Mucosa of descending colon (tissue), 3 donors: ENCODE measurements around the gene UGT2A1. TPM values are rescaled to one million over a fixed set of nuclear protein-coding genes. Genes with fewer than 3 reads are reported as not detected.
A peak's percentile ranks its signal among the peaks of the same experiment; 100 is the strongest.

Experiments
- ATAC-seq: fragments of 200-7000 bp; cut with Tn5 transposase; one replicate; pipeline ENCODE4 v1.9.1; 2020; ENCODE audit warnings: mild to moderate bottlenecking, moderate library complexity
- DNase-seq, 3 donors: peaks; one replicate each; pipeline ENCODE4 v3.0.0-alpha.2; 2020
- H3K36me3 ChIP-seq: fragments of 200-600 bp; one replicate; pipeline ENCODE4 v1.8.0; 2021; ENCODE audit warnings: low read depth, mild to moderate bottlenecking
- H3K4me1 ChIP-seq: fragments of 200-600 bp; one replicate; pipeline ENCODE4 v1.8.0; 2021; ENCODE audit warnings: low read depth, mild to moderate bottlenecking
- H3K4me3 ChIP-seq: fragments of 200-600 bp; one replicate; pipeline ENCODE4 v1.8.0; 2021; ENCODE audit warnings: mild to moderate bottlenecking
- H3K9me3 ChIP-seq: fragments of 200-600 bp; one replicate; pipeline ENCODE4 v1.8.0; 2021; ENCODE audit warnings: mild to moderate bottlenecking
- intact Hi-C, 2 donors: fragments of 100-400 bp; cut with DNase I in 1 of 2; cut with micrococcal nuclease in 1 of 2; formaldehyde crosslinking; loops; one replicate each; pipeline versions ENCODE4 v1.11.0 to v1.11.1; 2022; cut with DNase I, micrococcal nuclease
- long read RNA-seq, 2 donors: library from polyadenylated mRNA; unstranded; transcript quantifications; one replicate each; pipeline ENCODE4 v2.0.0, GENCODE V29; 2019 to 2021
- total RNA-seq, 3 donors: library from RNA; stranded (reverse); fragmentation: NEBNext Ultra II Directional in 2 of 3; extraction: Animal tissue kit (Norgen Biotek cat#: 25700) in 2 of 3; gene quantifications; one replicate each; pipeline versions ENCODE4 v1.2.1 to v1.2.4, GENCODE V29; 2021 to 2023
- TF ChIP-seq, protein P1 (sequence below): fragments of 200-600 bp; IDR thresholded peaks from one replicate; pipeline ENCODE4 v1.8.0; 2022; ENCODE audit warnings: antibody characterized with exemption, mild to moderate bottlenecking
- donor health status: DM: no; HTN: no; CAD: no; lungs with moderate emphysema.
- donor health status: DM: no; HTN: no; CAD: no.
- donor health status: DM: no; HTN: yes; CAD: no.

The UGT2A1 gene
- total RNA-seq = not detected
- long read RNA-seq, donor 1 = 0 reads
- long read RNA-seq, donor 2 = 0 reads

DNA sequence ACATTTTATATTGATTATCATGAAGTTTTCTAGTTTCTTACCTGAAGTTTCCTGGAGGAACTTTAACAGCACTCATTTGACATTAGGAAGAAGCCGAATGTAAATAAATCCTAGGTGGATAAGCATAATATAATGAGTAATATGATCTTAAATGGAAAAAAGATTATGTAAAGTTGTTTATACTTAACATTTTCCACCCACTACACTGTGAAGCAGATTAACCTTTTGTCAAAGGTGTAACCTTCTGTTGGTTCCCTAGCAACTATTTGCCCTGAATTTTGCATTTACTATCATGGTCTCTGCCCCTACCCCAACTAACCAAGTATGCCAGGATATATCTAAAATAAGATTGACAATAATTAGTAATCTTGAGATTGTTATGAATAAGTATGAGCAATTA lies at the start of gene UGT2A1:
TSS of gene UGT2A1 (minus strand) at position 101 of the 400 bp plus-strand sequence. CDS start 5,603 bp downstream, outside the sequence.
- DNase-seq (no peak), ATAC-seq (no peak)
- TF ChIP-seq, protein P1, sequence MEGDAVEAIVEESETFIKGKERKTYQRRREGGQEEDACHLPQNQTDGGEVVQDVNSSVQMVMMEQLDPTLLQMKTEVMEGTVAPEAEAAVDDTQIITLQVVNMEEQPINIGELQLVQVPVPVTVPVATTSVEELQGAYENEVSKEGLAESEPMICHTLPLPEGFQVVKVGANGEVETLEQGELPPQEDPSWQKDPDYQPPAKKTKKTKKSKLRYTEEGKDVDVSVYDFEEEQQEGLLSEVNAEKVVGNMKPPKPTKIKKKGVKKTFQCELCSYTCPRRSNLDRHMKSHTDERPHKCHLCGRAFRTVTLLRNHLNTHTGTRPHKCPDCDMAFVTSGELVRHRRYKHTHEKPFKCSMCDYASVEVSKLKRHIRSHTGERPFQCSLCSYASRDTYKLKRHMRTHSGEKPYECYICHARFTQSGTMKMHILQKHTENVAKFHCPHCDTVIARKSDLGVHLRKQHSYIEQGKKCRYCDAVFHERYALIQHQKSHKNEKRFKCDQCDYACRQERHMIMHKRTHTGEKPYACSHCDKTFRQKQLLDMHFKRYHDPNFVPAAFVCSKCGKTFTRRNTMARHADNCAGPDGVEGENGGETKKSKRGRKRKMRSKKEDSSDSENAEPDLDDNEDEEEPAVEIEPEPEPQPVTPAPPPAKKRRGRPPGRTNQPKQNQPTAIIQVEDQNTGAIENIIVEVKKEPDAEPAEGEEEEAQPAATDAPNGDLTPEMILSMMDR = no peak
- intact Hi-C loops = no loop called here
- H3K36me3 ChIP-seq = no peaks in the 10 kb centered on the region
- no peaks in the 10 kb centered on the region for H3K4me1 ChIP-seq
- no peaks in the 10 kb centered on the region for H3K9me3 ChIP-seq
- H3K4me3 ChIP-seq = no peak within 1 kb of the TSS

DNA sequence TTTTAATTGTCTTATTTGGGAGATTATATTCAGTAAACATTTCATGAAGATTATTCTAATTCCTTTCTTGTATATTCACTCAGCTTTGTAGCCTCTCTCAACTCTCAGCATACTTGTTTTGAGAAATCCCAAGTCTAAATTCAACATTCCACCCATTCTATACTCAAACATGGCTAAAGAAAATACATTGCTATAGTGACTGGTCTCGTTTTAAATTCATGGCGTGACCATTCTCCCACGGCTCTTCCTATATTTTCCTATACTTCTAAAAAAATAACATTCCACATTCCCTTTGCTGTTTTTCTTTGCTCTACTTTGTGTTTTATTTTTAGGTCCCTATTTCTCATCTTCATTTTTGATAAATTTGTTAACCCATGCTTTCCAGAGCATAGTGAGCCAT lies 49.2 kb upstream of the UGT2A1 start:
- H3K4me1 ChIP-seq = no peaks in the 10 kb centered on the region
- no peaks in the 10 kb centered on the region for H3K9me3 ChIP-seq
- TF ChIP-seq, protein P1 = no peak
- DNase-seq = no peak
- H3K36me3 ChIP-seq = no peaks in the 10 kb centered on the region
- no peak for ATAC-seq
- H3K4me3 ChIP-seq = no peak overlapping the region
- intact Hi-C loops = no loop called here

DNA sequence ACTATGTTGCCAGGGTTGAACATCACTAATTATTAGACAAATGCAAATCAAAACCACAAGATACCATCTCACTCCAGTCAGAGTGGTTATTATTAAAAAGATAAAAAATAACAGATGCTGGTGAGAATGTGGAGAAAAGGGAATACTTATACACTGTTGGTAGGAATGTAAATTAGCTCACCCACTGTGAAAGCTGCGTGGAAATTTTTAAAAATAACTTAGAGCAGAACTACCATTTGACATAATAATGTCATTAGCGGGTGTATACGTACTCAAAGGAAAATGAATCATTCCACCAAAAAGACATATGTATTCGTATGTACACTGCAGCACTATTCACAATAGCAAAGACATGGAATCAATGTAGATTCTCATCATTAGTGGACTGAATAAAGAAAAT lies 48.6 kb upstream of the UGT2A1 start:
- H3K36me3 ChIP-seq = no peaks in the 10 kb centered on the region
- no peak overlapping the region for H3K4me3 ChIP-seq
- ATAC-seq = no peak
- no peaks in the 10 kb centered on the region for H3K9me3 ChIP-seq
- H3K4me1 ChIP-seq = no peaks in the 10 kb centered on the region
- TF ChIP-seq, protein P1 = no peak
- no peak for DNase-seq
- intact Hi-C loops = no loop called here

DNA sequence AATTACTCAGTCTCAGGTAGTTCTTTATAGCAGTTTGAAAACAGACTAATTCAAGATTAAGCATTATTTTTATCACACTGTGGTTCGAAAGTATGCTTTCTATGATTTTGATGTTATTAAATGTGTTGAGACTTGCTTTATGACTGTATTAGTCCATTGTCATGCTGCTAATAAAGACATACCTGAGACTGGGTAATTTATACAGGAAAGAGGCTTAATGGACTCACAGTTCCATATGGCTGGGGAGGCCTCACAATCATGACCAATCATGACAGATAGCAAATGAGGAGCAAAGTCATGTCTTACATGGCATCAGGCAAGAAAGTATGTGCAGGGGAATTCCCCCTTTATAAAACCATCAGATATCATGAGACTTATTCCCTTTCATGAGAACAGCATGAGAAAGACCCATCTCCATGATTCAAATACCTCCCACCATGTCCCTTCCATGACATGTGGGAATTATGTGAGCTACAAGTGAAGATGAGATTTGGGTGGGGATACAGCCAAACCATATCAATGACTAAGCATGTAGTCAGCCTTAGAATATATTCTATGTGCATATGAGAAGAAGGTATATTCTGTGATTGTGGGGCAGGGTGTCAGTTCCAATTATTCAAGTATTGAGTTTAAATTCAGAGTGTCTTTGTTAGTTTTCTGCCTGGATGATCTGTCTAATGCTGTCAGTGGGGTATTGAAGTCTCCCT lies 44.6 kb upstream of the UGT2A1 start:
- intact Hi-C loops = no loop called here
- DNase-seq (no peak), ATAC-seq (no peak)
- Histone ChIP-seq H3K4me1 (no peaks in the 10 kb centered on the region), H3K4me3 (no peak overlapping the region), H3K9me3 (no peaks in the 10 kb centered on the region), H3K36me3 (no peaks in the 10 kb centered on the region)
- TF ChIP-seq, protein P1 = no peak

DNA sequence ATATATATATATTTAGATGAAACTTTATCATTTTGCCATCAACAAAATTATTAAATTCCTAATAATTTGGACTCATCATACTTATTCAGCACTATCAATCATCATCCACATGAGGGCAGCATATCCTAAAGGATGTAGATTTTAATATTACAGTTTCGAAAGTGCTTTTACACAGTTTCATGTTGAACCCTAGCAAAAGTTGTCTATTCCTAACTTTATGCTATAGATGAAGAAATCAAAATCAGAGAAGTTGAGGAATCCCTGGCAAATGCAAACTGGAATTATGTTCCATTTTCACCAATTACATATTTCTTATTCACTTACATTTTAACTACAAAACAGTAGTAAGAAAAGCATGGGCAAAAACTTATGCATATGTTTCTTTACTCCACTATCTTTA lies 36.6 kb upstream of the UGT2A1 start:
- Histone ChIP-seq H3K9me3 (no peaks in the 10 kb centered on the region), H3K4me3 (no peak overlapping the region), H3K4me1 (no peaks in the 10 kb centered on the region), H3K36me3 (no peaks in the 10 kb centered on the region)
- TF ChIP-seq, protein P1 = peak; percentile 22
- peak in 1 of 3 donors; percentile 26 for DNase-seq
- intact Hi-C loops = loop anchor here in 1 of 2 donors (2.0 kb wide), 1 partner anchor 191 kb away; no protein-coding TSS in a partner anchor
- ATAC-seq = peak; percentile 54
